ENCODE results near the gene WDR93. TPM values are rescaled to one million over a fixed set of nuclear protein-coding genes. Genes with fewer than 3 reads are reported as not detected.

WDR93 gene
- total and polyA plus RNA-seq, 8 donors, result 0.20 to 2.1 (median 1.4) TPM

- peaks cover 0 to 13% of the 10 kb centered on the region in 2 donors for H3K4me1 ChIP-seq
- ATAC-seq, result peak; percentile 85
- no peaks in the 10 kb centered on the region for H3K9me3 ChIP-seq
- H3K36me3 ChIP-seq, result no peaks in the 10 kb centered on the region
- peaks cover 8 to 49% of the 10 kb centered on the region in 2 donors for H3K27me3 ChIP-seq
- intact Hi-C loops (cut with DNase I), result no loop called here
- DNase-seq, result peak in 2 of 4 donors; percentile 60 to 69
- H3K27ac ChIP-seq, result no peak within 1 kb of the TSS
- TF ChIP-seq, protein P1, sequence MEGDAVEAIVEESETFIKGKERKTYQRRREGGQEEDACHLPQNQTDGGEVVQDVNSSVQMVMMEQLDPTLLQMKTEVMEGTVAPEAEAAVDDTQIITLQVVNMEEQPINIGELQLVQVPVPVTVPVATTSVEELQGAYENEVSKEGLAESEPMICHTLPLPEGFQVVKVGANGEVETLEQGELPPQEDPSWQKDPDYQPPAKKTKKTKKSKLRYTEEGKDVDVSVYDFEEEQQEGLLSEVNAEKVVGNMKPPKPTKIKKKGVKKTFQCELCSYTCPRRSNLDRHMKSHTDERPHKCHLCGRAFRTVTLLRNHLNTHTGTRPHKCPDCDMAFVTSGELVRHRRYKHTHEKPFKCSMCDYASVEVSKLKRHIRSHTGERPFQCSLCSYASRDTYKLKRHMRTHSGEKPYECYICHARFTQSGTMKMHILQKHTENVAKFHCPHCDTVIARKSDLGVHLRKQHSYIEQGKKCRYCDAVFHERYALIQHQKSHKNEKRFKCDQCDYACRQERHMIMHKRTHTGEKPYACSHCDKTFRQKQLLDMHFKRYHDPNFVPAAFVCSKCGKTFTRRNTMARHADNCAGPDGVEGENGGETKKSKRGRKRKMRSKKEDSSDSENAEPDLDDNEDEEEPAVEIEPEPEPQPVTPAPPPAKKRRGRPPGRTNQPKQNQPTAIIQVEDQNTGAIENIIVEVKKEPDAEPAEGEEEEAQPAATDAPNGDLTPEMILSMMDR (IDR thresholded peaks at IDR 0.05), result no peak
- H3K4me3 ChIP-seq, result peak within 1 kb of the TSS; percentile 40 to 48
Observed at GRCh38 chr15:89654847-89655805, 35.5 kb upstream of the WDR93 start, which contains the start of gene KIF7. Gene KIF7 (minus strand): TSS chr15:89655467. CDS start chr15:89652930, 2,537 bp downstream.

DNA sequence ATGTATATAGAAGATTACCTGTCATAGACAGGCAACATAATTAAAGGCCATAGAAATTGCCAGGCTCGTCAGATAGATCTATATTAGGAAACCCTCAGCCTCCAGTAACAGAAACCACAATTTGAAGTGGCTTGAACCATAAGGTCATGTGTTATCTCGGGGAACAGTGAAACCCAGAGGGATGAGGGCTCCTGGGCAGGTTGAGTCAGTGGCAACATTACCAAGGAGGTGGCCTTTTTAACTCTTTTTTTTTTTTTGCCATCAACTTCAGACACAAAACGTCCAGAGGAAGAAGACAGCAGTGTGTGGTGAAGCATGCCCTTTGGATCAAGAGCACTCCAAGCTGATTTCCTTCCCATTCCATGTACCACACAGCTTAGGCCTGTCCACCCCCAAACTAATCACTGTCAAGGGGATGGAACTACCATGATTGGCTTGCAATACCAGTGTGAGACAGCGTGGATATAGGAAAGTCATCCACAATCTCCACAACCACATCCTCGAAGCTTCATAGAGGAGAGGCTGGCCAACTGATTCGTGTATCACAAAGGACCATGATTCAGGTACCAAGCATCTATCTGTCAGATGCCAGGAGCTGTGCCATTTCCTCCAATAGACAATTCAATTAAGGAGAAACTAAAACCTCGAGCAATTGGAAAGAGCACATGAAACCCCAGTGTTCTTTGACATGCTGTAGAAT, 34.3 kb upstream of the WDR93 start:
- TF ChIP-seq, protein P1 (IDR thresholded peaks at IDR 0.05), result no peak
- intact Hi-C loops (cut with DNase I), result no loop called here
- Histone ChIP-seq H3K27ac (no peak overlapping the region), H3K4me1 (peaks cover 0 to 13% of the 10 kb centered on the region in 2 donors), H3K27me3 (peaks cover 8 to 49% of the 10 kb centered on the region in 2 donors), H3K4me3 (no peak overlapping the region), H3K9me3 (no peaks in the 10 kb centered on the region), H3K36me3 (no peaks in the 10 kb centered on the region)
- no peak for ATAC-seq
- DNase-seq, result no peak

GRCh38 chr15:89657686-89658200, 32.9 kb upstream of the WDR93 start:
- Histone ChIP-seq H3K4me3 (no peak overlapping the region), H3K36me3 (no peaks in the 10 kb centered on the region), H3K27ac (no peak overlapping the region), H3K27me3 (peaks cover 8 to 47% of the 10 kb centered on the region in 2 donors), H3K9me3 (no peaks in the 10 kb centered on the region), H3K4me1 (peaks cover 2 to 13% of the 10 kb centered on the region in 2 donors)
- TF ChIP-seq, protein P1 (IDR thresholded peaks at IDR 0.05), result no peak
- intact Hi-C loops (cut with DNase I), result no loop called here
- DNase-seq, result no peak
- no peak for ATAC-seq

DNA sequence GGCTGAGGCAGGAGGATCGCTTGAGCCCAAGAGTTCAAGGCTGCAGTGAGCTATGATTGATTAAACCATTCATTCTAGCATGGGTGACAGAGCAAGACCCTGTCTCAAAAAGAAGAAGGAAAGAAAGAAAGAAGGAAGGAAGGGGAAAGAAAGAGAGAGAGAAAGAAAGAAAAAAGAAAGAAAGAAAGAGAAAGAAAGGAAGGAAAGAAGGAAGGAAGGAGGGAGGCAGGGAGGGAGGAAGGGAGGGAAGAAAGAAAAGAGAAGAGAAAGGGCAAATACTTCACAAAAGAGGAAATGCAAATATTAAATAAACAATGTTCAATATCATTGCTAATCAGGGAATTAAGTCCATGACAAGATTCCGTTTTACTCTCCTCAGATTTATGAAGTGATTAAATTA, 31.3 kb upstream of the WDR93 start:
- Histone ChIP-seq H3K27ac (no peak overlapping the region), H3K4me1 (peaks cover 3 to 12% of the 10 kb centered on the region in 2 donors), H3K9me3 (no peaks in the 10 kb centered on the region), H3K27me3 (peaks cover 8 to 34% of the 10 kb centered on the region in 2 donors), H3K36me3 (no peaks in the 10 kb centered on the region), H3K4me3 (no peak overlapping the region)
- TF ChIP-seq, protein P1 (IDR thresholded peaks at IDR 0.05), result no peak
- intact Hi-C loops (cut with DNase I), result no loop called here
- no peak for DNase-seq
- no peak for ATAC-seq
